Renal cortex interstitium (tissue), 11 donors: ENCODE results near the gene MTA3. TPM values are rescaled to one million over a fixed set of nuclear protein-coding genes. Genes with fewer than 3 reads are reported as not detected.

Experiments
- DNase-seq, 11 donors: peaks; one replicate each; pipeline ENCODE4 v3.0.0-alpha.2; 2013; ENCODE audit warnings: low read depth in 9 of 11, low spot score in 4 of 11; ENCODE audit errors: extremely low read depth in 1 of 11
- polyA plus RNA-seq, 3 donors: library from polyadenylated mRNA; unstranded; fragments of 120-200 nt; gene quantifications; one replicate each; pipeline ENCODE4 v1.2.1, GENCODE V29; 2013; ENCODE audit not compliant: insufficient read length in 3 of 3

MTA3 gene
- polyA plus RNA-seq, 3 donors, result 65.6 to 86.0 (median 77.3) TPM

- DNase-seq, result no peak
Measured at GRCh38 chr2:42804338-42804737, 235.9 kb downstream of the MTA3 start.

DNA sequence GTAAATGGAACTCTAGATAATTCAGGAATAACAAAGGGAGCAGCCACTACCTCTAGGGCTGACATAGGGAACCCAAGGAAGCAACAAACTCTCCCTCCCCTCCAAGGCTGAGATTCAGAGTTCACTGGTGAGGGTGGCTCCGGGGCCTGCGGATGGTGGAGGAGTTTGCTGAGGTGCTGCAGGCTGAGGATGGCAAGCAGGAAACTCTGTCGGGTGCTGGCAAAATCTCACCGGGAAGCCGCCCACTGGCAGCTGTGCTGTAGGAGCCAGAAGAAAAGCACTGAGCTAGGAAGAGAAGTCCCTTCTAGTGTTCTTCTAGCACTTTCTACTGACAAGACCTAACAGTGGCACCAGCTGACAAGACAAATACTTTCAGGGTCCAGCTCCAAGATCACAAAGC lies 236.5 kb downstream of the MTA3 start:
- no peak for DNase-seq

Other genes with a start within 250 kb of the MTA3 start
- gene COX7A2L, start 207.4 kb upstream of the MTA3 start, polyA plus RNA-seq, result 100 to 1,000 TPM; 166 to 200 (median 183) TPM
- gene KCNG3, start 74.7 kb upstream of the MTA3 start, polyA plus RNA-seq, result 1 to 10 TPM in 1 of 3 donors, under 1 TPM in 2; 0.72 to 1.0 (median 0.84) TPM
- 10 to 100 TPM in 2 of 3 donors, 1 to 10 TPM in 1; 7.9 to 12.7 (median 10.0) TPM for gene OXER1, start 195.5 kb downstream of the MTA3 start, polyA plus RNA-seq
- 10 to 100 TPM; 33.3 to 41.5 (median 40.5) TPM for gene HAAO, start 224.0 kb downstream of the MTA3 start, polyA plus RNA-seq